ENCODE data around the gene C12orf75.
"Not testable (repeated sequence)": the region's sequence is repeated elsewhere in the genome, so short reads cannot be mapped to it uniquely, and the experiment has no call there.

C12orf75 gene

GRCh38 chr12:105332925-105333324 is 2.4 kb downstream of the C12orf75 start:
- Histone ChIP-seq H3K27ac (no peak overlapping the region), H3K4me3 (no peak overlapping the region), H3K9me3 (ENCODE audit: low read depth, low read length) (no peaks in the 10 kb centered on the region), H3K9ac (ENCODE audit: insufficient read length) (no peak overlapping the region), H3K36me3 (ENCODE audit: insufficient read depth, low read length) (no peaks in the 10 kb centered on the region)
- DNase-seq (ENCODE audit: low read depth, low spot score): no peak
- TF ChIP-seq POLR2AphosphoS5 (IDR thresholded peaks at IDR 0.05; ENCODE audit: borderline replicate concordance, low read depth, low read length) (no peak), EZH2 (IDR thresholded peaks at IDR 0.05) (no peak), FOXP2 (optimal IDR thresholded peaks at IDR 0.05; ENCODE audit: control extremely low read depth, extremely low read length, insufficient read depth) (no peak)

GRCh38 chr12:105334001-105334400 is 3.5 kb downstream of the C12orf75 start:
- no peak for DNase-seq (ENCODE audit: low read depth, low spot score)
- Histone ChIP-seq H3K36me3 (ENCODE audit: insufficient read depth, low read length) (no peaks in the 10 kb centered on the region), H3K9ac (ENCODE audit: insufficient read length) (no peak overlapping the region), H3K4me3 (no peak overlapping the region), H3K9me3 (ENCODE audit: low read depth, low read length) (no peaks in the 10 kb centered on the region), H3K27ac (no peak overlapping the region)
- no peak for TF ChIP-seq POLR2AphosphoS5 (IDR thresholded peaks at IDR 0.05; ENCODE audit: borderline replicate concordance, low read depth, low read length)
- no peak for TF ChIP-seq FOXP2 (optimal IDR thresholded peaks at IDR 0.05; ENCODE audit: control extremely low read depth, extremely low read length, insufficient read depth)
- no peak for TF ChIP-seq EZH2 (IDR thresholded peaks at IDR 0.05)

- Histone ChIP-seq H3K4me3 (no peak overlapping the region), H3K27ac (no peak overlapping the region), H3K9ac (ENCODE audit: insufficient read length) (no peak overlapping the region), H3K36me3 (ENCODE audit: insufficient read depth, low read length) (no peaks in the 10 kb centered on the region), H3K9me3 (ENCODE audit: low read depth, low read length) (no peaks in the 10 kb centered on the region)
- no peak for DNase-seq (ENCODE audit: low read depth, low spot score)
- no peak for TF ChIP-seq FOXP2 (optimal IDR thresholded peaks at IDR 0.05; ENCODE audit: control extremely low read depth, extremely low read length, insufficient read depth)
- TF ChIP-seq EZH2 (IDR thresholded peaks at IDR 0.05): no peak
- TF ChIP-seq POLR2AphosphoS5 (IDR thresholded peaks at IDR 0.05; ENCODE audit: borderline replicate concordance, low read depth, low read length): no peak
Measured at GRCh38 chr12:105334582-105334981, 4.1 kb downstream of the C12orf75 start.

- H3K9me3 ChIP-seq (ENCODE audit: low read depth, low read length): peaks cover 2% of the 10 kb centered on the region; the same call in 1 of the 2 replicates
- DNase-seq (ENCODE audit: low read depth, low spot score): no peak
- peaks cover 3% of the 10 kb centered on the region; the same call in 1 of the 2 replicates for H3K36me3 ChIP-seq (ENCODE audit: insufficient read depth, low read length)
- no peak overlapping the region for H3K27ac ChIP-seq
- H3K9ac ChIP-seq (ENCODE audit: insufficient read length): no peak overlapping the region
- H3K4me3 ChIP-seq: no peak overlapping the region
- TF ChIP-seq POLR2AphosphoS5 (IDR thresholded peaks at IDR 0.05; ENCODE audit: borderline replicate concordance, low read depth, low read length) (no peak), FOXP2 (optimal IDR thresholded peaks at IDR 0.05; ENCODE audit: control extremely low read depth, extremely low read length, insufficient read depth) (no peak), EZH2 (IDR thresholded peaks at IDR 0.05) (no peak)
Measured at GRCh38 chr12:105335856-105336255, 5.4 kb downstream of the C12orf75 start.

- H3K27ac ChIP-seq: no peak overlapping the region
- H3K9me3 ChIP-seq (ENCODE audit: low read depth, low read length): peaks cover 6% of the 10 kb centered on the region; the same call in 1 of the 2 replicates
- no peak for DNase-seq (ENCODE audit: low read depth, low spot score)
- peaks cover 5% of the 10 kb centered on the region; the same call in 1 of the 2 replicates for H3K36me3 ChIP-seq (ENCODE audit: insufficient read depth, low read length)
- no peak for TF ChIP-seq EZH2 (IDR thresholded peaks at IDR 0.05)
- TF ChIP-seq POLR2AphosphoS5 (IDR thresholded peaks at IDR 0.05; ENCODE audit: borderline replicate concordance, low read depth, low read length): no peak
- TF ChIP-seq FOXP2 (optimal IDR thresholded peaks at IDR 0.05; ENCODE audit: control extremely low read depth, extremely low read length, insufficient read depth): no peak
- no peak overlapping the region for H3K4me3 ChIP-seq
- no peak overlapping the region for H3K9ac ChIP-seq (ENCODE audit: insufficient read length)
Measured at GRCh38 chr12:105336411-105336810, 5.9 kb downstream of the C12orf75 start.

- H3K27ac ChIP-seq: no peak overlapping the region
- no peak overlapping the region for H3K9ac ChIP-seq (ENCODE audit: insufficient read length)
- DNase-seq (ENCODE audit: low read depth, low spot score): no peak
- H3K9me3 ChIP-seq (ENCODE audit: low read depth, low read length): peaks cover 7% of the 10 kb centered on the region; the same call in 1 of the 2 replicates
- peaks cover 5% of the 10 kb centered on the region; the same call in 1 of the 2 replicates for H3K36me3 ChIP-seq (ENCODE audit: insufficient read depth, low read length)
- TF ChIP-seq FOXP2 (optimal IDR thresholded peaks at IDR 0.05; ENCODE audit: control extremely low read depth, extremely low read length, insufficient read depth) (no peak), POLR2AphosphoS5 (IDR thresholded peaks at IDR 0.05; ENCODE audit: borderline replicate concordance, low read depth, low read length) (no peak), EZH2 (IDR thresholded peaks at IDR 0.05) (no peak)
- H3K4me3 ChIP-seq: no peak overlapping the region
Measured at GRCh38 chr12:105337391-105337790, 6.9 kb downstream of the C12orf75 start.

GRCh38 chr12:105338966-105339365 is 8.5 kb downstream of the C12orf75 start:
- Histone ChIP-seq H3K4me3 (no peak overlapping the region), H3K27ac (no peak overlapping the region), H3K9ac (ENCODE audit: insufficient read length) (no peak overlapping the region), H3K36me3 (ENCODE audit: insufficient read depth, low read length) (peaks cover 5% of the 10 kb centered on the region; the same call in 1 of the 2 replicates), H3K9me3 (ENCODE audit: low read depth, low read length) (peaks cover 7% of the 10 kb centered on the region; the same call in 1 of the 2 replicates)
- TF ChIP-seq FOXP2 (optimal IDR thresholded peaks at IDR 0.05; ENCODE audit: control extremely low read depth, extremely low read length, insufficient read depth): no peak
- no peak for TF ChIP-seq POLR2AphosphoS5 (IDR thresholded peaks at IDR 0.05; ENCODE audit: borderline replicate concordance, low read depth, low read length)
- TF ChIP-seq EZH2 (IDR thresholded peaks at IDR 0.05): no peak
- no peak for DNase-seq (ENCODE audit: low read depth, low spot score)

GRCh38 chr12:105341010-105341409 is 10.5 kb downstream of the C12orf75 start:
- Histone ChIP-seq H3K36me3 (ENCODE audit: insufficient read depth, low read length) (peaks cover 5% of the 10 kb centered on the region; the same call in 1 of the 2 replicates), H3K9me3 (ENCODE audit: low read depth, low read length) (peaks cover 7% of the 10 kb centered on the region; the same call in 1 of the 2 replicates), H3K9ac (ENCODE audit: insufficient read length) (no peak overlapping the region), H3K4me3 (no peak overlapping the region), H3K27ac (no peak overlapping the region)
- TF ChIP-seq POLR2AphosphoS5 (IDR thresholded peaks at IDR 0.05; ENCODE audit: borderline replicate concordance, low read depth, low read length) (no peak), FOXP2 (optimal IDR thresholded peaks at IDR 0.05; ENCODE audit: control extremely low read depth, extremely low read length, insufficient read depth) (no peak), EZH2 (IDR thresholded peaks at IDR 0.05) (no peak)
- DNase-seq (ENCODE audit: low read depth, low spot score): no peak

- not testable (repeated sequence) for H3K36me3 ChIP-seq (ENCODE audit: insufficient read depth, low read length); H3K4me3 ChIP-seq; H3K27ac ChIP-seq; H3K9me3 ChIP-seq (ENCODE audit: low read depth, low read length); H3K9ac ChIP-seq (ENCODE audit: insufficient read length); DNase-seq (ENCODE audit: low read depth, low spot score)
Measured at GRCh38 chr12:105341620-105342019, 11.1 kb downstream of the C12orf75 start.

Measured in SK-N-MC (cell line).